ENCODE measurements around the gene HYAL2.
"Not testable (repeated sequence)": the region's sequence is repeated elsewhere in the genome, so short reads cannot be mapped to it uniquely, and the experiment has no call there.

The HYAL2 gene

DNA sequence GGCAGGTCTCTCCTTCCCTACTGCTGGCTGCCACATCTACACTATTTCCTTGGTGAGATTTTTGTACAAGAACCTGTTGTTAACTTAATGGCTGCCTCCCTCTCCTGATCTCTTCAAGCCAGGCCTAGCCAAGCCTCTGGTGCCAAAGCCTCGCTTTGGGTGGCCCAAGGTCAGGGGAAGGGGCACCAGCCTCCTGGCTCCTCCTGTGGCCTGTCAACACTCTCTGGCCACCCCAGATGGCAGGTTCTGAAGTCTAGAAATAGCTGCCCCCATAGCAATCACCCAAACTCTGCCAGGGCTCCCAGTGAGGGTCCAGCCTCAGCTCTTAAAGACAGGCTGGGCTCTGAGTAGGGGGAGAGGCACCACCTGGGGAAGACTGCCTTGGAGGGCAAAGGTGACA, 35.3 kb downstream of the HYAL2 start:
- FAIRE-seq: no peak

DNA sequence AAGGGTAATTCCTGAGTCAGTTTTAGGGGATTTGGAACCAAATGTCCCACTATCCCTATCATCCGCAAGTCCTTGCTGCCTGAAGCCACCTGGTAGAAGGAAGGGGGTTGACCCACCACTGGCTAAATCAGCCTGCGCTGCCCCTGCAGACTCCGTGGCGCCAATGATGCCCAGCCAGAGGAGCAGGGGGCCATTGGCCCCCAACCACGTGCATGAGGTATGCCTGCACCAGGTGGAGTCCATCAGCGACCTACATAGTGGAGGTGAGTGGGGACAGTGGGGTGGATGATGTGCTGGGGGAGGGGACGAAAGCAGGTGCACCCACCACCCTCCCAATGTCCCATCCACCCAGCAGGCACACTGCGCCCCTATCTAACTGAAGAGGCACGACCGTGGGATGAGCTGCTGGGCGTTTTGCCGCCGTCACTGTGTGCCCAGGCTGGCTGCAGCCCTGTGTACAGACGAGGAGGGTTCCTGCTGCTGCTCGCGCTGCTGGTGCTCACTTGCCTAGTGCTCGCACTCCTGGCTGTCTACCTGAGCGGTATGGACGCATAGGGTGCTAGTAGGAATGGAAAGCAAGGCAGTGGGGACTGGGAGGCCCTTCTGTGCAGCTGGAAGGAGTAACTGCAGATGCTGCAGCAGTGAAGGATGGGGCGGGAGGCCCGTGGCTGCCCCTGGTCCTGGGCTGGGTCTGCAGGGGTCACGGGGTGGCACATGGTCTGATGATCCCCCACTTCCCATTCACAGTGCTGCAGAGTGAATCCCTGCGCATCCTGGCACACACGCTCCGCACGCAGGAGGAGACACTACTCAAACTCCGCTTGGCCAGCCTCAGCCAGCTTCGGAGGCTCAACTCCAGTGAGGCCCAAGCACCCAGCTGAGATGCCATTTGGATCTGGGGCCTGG, 36.0 kb downstream of the HYAL2 start:
- FAIRE-seq: no peak

DNA sequence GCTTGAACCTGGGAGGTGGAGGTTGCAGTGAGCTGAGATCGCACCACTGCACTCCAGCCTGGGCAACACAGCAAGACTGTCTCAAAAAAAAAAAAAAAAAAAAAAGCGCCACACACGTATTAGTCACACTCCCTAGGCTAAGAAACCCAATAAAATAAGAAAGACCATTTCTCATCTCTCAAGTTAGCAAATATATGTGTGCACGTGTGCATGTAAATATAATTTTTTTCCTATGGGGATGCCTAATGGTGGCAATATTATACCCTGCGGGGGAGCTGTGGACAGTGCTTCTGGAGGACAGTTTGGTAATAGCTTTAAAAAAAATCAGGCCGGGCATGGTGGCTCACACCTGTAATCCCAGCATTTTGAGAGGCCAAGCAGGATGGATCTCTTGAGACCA, 38.4 kb downstream of the HYAL2 start:
- not testable (repeated sequence) for FAIRE-seq

DNA sequence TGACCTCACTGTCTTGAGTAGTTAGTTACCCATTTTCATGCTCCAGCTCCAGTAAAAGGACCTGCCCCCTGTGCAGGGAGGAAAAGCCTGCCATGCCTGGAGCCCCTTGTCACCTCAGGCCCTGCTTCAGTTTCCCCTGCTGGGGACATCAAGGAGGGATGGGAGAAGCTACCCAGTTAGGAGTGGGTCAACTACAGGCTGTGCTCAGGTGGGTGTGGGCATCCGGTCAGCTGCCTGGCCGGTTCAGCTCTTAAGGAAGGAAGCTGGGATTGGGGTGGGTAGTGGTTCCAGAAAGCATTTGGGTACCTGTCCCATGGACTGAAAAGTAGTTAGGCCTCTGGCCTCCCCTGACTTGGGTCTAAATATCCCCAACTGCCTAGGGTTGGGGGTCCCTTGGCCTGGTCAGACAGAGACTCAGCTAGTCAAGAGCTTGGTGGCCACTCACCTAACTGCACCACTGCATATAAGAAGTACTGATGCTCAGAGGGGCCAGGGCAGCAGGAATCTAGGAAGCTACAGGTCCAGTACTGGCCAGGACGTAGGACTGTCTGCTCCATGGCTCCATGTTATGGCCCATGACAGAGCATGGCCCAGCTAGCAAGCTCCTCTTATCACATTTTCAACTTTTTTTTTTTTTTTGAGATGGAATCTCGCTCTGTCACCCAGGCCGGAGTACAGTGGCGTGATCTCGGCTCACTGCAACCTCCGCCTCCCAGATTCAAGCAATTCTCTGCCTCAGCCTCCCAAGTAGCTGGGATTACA, 43.1 kb downstream of the HYAL2 start:
- FAIRE-seq: no peak

DNA sequence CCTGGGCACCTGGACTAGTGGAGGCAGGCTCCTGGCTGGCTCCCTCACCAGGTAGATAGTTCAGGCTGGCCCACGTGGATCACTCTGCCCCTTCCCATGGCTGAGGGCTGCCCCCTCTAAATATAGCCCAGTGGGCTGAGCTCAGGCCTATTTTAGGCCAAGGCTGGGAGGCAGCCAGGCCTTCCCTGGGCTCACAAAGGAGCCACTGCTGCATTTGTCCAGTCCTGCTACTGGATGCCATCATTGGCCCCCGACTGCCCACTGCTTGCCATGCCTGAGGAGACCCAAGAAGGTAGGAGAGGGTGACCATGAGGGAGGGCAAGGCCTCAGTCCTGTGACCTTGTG, 43.7 kb downstream of the HYAL2 start, which contains the start of gene LSMEM2:
Gene LSMEM2 (plus strand): TSS at position 208 of the 345 bp plus-strand sequence. CDS start 27 bp downstream, at position 235.
- no peak for FAIRE-seq

DNA sequence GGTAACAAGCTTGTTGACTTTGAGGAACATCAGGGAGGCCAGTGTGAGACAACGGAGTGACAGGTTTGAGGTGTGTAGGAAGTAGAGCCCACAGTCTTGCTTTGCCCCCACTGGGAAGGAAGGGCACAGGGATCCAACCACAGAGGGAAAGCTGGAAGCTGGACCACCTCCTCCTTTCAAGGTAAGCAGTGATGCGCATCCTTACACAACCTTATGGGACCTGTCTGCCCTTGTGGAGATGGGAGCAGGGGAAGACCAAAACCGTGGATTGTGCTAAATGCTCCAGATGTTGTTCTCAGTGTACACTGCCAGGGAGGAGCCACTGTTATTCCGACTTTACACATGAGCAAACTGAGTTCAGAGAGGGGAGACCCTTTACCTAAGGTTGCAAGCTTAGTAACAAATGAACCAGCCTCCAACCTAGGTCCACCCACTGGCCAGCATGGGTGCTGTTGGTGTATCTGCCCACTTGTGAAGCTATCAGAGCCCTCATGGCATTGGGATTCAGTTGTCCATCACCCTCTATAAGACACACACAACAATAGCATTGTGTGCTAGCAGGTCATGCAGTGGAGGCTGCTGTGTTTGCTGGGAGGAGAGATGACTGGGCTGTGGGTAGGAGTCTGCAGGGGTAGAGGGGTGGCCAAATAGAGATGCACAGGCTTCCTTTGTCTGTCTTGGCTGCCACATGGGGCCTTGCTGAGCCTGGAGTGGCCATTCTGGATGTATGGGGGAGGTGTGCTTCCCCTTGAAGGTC, 44.2 kb downstream of the HYAL2 start:
- FAIRE-seq: no peak

DNA sequence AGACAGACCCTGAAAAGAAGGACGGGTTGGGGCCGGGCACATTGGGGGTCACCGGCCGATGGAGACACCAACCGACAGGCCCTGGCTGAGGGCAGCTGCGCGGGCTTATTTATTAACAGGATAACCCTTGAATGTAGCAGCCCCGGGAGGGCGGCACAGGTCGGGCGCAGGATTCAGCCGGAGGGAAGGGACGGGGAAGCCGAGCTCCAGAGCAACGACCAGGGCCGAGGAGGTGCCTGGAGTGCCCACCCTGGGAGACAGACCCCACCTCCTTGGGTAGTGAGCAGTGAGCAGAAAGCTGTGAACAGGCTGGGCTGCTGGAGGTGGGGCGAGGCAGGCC, 45.8 kb downstream of the HYAL2 start:
- no peak for FAIRE-seq

DNA sequence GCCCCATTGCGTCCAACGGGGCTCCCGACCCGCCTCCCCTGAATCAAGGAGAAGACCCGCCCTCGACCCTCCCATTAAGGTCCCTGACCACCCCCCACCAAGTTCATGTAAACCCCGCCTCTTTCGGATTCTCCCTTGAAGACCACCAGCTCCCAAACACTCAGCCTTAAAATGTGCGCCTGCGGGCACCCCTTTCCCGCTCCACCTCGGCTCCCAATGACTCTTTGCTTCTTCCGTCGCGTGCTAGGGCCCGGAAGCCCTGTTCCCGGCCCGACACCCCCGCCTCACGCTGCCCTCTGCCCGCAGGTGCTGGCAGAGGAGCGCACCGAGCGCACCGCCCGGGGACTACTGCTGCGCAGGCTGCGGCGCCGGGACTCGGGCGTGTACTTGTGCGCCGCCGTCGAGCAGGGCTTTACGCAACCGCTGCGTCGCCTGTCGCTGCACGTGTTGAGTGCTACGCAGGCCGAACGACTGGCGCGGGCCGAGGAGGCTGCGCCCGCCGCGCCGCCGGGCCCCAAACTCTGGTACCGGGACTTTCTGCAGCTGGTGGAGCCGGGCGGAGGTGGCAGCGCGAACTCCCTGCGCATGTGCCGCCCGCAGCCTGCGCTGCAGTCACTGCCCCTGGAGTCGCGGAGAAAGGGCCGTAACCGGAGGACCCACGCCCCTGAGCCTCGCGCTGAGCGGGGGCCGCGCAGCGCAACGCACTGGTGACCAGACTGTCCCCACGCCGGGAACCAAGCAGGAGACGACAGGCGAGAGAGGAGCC, 46.4 kb downstream of the HYAL2 start:
- no peak for FAIRE-seq

DNA sequence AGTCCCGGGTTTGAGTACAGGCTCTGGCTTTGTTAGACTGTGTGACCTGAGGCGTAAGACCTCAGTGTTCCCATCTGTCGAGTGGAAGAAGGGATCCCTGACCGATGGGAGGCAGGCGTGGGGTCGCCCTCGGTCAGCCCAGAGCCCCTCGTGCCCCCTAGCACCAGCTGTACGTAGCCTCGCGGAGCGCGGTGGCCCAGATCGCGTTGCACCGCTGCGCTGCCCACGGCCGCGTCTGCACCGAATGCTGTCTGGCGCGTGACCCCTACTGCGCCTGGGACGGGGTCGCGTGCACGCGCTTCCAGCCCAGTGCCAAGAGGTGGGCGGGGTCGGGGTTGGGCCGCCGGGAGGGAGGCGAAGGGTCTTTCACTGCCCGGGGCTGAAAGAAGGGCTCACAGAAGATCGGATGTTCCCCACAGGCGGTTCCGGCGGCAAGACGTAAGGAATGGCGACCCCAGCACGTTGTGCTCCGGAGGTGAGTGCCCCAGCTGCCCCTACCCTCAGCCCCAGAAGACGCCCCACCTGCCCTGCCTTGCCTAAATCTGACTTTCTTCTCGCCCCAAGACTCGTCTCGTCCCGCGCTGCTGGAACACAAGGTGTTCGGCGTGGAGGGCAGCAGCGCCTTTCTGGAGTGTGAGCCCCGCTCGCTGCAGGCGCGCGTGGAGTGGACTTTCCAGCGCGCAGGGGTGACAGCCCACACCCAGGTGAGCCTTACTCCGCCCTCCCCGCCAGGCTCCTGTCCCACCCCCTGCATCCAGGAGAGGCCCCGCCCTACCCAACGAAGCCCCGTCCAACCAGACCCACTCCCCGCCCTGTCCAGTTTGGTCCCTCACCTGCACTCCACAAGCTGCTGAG, 47.2 kb downstream of the HYAL2 start:
- no peak for FAIRE-seq

DNA sequence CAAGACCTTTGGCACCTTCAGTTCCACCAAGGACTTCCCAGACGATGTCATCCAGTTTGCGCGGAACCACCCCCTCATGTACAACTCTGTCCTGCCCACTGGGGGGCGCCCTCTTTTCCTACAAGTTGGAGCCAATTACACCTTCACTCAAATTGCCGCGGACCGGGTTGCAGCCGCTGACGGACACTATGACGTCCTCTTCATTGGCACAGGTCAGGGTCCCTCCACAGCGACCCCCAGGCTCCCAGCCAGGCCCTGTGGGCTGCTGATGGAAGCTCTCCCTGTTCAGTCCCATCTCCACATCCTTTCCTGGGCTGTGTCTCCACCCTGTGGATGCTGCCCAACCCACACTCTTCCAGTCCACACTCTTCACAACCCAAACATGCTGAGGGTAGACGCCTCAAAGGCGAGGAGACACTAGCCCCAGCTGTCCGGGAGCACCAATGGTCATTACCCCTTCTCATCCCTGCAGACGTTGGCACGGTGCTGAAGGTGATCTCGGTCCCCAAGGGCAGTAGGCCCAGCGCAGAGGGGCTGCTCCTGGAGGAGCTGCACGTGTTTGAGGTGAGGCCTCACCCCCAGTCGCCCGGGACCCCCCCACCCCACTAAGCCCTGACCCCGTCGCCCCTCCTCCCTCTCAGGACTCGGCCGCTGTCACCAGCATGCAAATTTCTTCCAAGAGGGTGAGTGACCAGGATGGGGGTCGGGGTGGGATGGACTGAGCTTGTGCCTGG, 48.0 kb downstream of the HYAL2 start:
- FAIRE-seq: no peak

DNA sequence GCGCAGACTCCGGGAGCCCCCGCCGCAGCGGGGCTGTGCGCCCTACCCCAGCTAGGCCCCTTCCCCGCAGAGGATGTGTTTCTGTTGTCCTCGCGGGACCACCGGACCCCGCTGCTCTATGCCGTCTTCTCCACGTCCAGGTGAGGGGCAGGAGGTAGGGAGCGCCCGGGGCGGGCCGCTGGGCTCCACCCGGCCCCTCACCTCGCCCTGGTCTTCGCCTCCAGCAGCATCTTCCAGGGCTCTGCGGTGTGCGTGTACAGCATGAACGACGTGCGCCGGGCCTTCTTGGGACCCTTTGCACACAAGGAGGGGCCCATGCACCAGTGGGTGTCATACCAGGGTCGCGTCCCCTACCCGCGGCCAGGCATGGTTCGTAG, 48.9 kb downstream of the HYAL2 start:
- no peak for FAIRE-seq

DNA sequence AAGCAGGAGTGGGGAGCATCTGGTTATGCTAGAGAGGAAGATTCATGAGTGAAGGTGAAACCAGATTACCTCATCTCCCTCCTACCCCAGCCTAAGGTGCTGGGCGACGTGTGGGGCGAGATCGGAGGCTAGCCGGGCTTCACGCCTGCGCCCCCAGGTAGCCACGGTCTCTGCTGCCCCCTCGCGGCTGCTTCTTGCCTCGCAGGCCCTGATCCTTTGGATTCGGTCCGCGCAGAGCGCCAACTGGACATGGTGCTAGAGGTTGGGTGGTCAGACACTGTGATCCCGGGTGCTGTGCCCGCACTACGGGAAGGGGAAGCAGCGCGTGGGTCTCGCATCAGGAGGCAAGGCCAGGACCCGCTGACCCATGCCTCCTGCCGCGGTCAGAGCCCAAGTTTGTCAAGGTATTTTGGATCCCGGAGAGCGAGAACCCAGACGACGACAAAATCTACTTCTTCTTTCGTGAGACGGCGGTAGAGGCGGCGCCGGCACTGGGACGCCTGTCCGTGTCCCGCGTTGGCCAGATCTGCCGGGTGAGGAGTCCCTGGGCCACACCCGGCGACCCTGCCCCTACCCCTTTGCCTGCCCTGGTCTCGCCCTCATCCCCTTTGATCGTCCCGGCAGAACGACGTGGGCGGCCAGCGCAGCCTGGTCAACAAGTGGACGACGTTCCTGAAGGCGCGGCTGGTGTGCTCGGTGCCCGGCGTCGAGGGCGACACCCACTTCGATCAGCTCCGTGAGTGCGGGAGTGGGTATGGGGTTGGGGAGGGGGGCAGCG, 49.4 kb downstream of the HYAL2 start:
- no peak for FAIRE-seq

DNA sequence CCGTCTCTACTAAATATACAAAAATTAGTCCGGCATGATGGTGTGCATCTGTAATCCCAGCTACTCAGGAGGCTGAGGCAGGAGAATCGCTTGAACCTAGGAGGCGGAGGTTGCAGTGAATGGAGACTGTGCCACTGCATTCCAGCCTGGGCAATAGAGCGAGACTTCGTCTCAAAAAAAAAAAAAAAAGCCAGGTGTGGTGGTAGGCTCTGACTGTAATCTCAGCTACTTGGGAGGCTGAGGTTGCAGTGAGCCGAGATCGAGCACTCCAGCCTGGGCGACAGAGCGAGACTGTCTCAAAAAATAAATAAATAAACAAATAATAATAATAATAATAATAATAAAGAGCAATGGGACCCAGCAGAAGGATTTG, 50.0 kb downstream of the HYAL2 start:
- not testable (repeated sequence) for FAIRE-seq

DNA sequence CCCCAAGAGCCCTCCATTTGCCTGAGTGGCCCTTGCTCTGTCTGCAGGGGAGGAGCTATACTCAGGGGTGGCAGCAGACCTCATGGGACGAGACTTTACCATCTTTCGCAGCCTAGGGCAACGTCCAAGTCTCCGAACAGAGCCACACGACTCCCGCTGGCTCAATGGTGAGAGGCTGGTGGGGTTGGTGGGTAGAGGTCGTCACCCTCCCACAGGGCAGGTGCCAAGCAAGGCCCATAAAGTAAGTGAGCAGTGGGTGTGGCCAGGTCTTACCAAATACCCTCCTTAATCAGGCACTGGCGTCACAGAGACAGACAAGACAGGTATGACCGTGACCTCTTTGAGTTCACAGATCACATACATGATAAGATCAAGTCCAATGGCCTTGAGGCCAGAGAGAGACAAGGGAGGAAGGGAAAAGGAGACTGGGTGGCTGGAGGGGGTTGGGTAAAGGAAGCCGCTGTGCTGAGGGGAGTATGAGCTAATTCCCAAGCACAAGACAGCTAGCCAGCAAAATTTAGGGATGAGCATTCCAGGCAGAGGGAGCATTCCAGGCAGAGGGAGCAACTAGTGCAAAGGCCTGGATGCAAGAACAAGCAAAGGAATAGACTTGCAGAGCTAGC, 51.1 kb downstream of the HYAL2 start:
- FAIRE-seq: no peak

DNA sequence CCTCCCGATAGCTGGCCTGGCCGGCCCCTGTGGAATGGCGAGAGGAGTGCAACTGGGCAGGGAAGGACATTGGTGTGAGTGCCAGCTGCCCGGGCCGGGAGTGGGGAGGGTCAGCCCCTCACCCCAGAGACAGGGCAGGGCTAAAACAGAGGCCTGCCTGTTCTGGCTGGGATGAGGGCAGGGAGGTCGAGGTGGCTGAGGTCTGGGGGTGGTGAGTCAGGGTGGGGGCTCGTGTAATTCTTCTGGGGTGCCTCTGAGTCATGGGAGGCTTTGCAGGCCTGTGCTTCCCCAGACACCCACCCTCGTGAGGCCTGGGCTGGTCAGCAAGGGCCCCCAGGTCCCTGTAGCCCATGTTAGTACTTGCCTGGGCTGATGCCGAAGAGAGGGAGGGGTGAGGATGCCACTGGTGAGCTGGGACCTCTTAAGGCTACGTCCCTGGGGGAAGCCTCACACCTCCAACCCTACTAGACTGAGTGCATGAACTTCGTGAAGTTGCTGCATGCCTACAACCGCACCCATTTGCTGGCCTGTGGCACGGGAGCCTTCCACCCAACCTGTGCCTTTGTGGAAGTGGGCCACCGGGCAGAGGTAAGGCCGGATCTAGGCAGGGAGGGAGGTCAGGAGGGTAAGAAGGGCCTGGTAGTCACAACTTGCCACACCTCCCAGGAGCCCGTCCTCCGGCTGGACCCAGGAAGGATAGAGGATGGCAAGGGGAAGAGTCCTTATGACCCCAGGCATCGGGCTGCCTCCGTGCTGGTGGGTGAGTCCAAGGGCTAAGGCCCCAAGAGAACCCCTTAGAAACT, 51.9 kb downstream of the HYAL2 start:
- FAIRE-seq: no peak

DNA sequence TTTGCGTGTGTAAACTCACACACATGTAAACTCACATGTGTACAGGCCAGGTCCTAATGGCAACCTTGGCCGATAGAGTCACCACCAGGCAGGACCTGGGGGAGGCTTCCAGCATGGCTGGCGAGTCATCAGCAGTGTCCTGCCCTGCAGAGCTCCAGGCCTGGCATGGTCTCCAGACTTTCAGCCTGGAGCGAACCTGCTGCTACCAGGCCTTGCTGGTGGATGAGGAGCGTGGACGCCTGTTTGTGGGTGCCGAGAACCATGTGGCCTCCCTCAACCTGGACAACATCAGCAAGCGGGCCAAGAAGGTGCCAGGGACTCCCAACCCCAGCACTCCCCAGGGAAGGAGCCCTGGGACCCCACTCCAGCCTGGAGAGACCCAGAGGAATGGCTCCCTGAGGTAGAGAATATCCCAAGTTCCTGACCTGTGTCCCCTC, 52.5 kb downstream of the HYAL2 start:
- FAIRE-seq: no peak

DNA sequence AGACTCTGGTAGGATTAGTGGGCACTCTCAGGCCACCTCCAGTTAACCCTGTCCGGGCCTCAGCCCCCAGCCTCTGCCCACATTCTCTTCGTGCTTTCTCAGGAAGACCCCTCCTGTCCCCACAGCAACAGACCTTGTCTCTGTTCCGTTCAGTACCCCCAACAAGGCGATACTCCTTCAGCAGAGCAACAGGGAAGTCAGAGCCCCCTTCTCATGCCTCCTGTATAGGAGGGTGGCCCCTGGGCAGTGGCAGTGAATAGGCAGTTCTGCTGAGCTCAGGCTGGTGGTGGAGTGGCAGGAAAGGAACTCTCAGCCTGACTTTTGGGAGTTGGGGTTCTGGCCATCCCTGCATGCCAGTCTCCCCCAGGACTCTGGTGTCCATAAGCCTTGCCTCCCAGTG, 53.1 kb downstream of the HYAL2 start:
- FAIRE-seq: no peak

DNA sequence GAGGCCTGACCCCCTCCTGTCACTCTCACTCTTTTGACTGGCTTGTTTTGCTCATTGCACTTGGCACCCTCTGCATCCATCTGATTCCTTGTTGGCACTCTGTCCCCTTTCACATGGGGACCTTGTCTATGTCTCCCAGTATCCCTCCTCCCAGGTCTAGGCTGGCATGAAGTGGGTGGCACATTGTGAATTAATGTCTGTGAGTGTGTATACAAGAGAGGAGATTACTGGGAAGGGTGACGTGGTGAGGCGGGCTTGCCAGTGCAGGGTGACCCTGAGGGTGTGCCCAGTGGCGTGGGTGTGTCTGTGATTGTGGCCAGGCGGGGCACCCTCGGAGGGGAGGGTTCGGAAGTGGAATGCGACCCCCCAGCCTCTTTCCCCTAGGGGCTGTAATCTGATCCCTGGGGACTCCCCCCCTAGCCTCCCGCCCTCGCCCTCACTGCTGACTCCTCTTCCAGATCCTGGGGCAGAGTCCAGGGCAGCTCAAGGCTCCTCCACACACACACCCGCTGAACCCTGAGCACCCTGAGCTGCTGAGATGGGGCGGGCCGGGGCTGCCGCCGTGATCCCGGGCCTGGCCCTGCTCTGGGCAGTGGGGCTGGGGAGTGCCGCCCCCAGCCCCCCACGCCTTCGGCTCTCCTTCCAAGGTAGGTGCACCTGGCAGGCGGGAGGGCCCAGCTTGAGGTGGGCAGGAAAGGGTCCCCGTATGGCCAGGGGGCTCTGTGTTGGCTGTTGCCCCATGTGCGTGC, 53.7 kb downstream of the HYAL2 start, which contains the start of gene SEMA3B:
Gene SEMA3B (plus strand): TSS at position 445 of the 749 bp plus-strand sequence. CDS start 94 bp downstream, at position 539.
- no peak for FAIRE-seq

All from endometrium (tissue), 2 donors.